Right kidney (tissue), 1 donor: ENCODE data around the gene GALT.

Experiments used
- DNase-seq: peaks from one replicate; pipeline ENCODE4 v3.0.0-alpha.2; 2016

The GALT gene

DNA sequence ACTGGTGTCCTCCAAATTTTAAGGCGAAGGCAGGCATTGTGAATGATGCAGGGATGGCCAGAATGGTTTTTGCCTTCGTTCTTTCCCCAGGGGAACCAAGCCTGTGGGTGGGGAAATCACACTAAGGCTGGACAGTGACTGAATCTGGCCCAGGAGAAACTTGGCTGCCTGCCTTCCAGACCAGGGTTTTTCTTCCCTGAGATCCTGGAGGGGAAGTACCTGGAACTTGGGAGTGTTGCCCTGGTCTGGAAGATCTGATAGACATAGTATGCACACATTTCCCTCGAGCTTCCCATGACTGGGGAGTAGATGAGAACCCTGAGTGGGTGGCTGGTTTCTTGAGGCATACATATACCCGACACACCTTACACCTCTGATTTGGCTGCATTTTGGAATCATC, 4.8 kb downstream of the GALT start:
- DNase-seq = no peak

DNA sequence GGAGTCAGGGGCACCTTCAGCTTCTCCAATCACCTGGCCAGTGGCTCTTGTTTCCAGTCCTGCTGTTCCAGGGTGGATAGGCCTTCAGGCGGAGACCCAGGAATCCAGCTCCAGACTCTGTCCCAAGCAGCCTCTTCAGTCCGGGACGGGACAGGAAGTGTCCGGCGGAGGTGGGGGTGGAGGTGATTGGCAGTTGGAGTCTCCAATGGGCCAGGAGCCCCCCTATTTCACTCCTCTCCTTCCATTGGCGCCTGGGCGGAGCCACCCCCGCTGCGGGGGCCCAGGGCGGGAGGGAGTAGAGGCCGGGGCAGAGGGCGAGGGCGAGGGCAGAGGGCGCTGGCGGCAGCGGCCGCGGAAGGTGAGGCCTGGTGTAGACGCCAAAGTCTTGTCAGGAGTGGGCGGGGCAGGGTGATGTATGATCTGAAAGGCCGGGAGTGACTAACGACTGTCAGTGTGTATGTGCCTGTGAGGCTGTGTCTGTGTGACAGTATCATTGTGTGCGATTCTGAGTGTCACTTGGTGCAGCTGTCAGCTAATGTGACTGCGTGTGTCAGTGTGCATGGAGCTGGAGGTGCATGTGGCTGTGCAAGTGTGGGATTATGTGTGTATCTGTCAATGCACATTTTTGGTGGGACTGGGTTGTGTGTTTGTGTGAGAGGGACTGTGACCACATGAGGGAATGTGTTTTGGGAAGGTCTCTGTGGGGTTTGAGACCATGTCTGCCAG, 5.6 kb downstream of the GALT start, which contains the start of gene IL11RA:
IL11RA (plus strand) TSS at position 310 of the 726 bp plus-strand sequence. CDS start 3,033 bp downstream, outside the sequence.
- DNase-seq = peak; percentile 80

DNA sequence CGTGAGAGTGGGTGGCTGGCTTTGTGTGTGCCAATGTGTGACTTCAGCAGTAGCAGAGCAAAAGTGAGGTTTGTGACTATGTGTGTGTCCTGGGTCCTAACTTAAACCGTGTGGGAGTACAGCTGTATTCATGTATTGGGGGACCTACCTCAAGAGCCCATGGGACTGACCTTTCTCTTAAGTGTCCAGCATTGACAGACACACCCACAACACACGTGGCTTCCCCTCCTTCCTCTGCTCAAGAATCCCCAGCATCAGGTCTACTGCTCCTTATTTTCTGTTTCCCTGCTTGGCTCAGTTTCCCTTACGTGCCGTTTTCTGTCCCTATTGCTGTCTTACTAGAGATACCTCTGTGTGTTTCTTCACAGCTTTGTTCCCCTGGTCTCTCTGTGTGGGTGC, 6.1 kb downstream of the GALT start:
- DNase-seq = no peak

DNA sequence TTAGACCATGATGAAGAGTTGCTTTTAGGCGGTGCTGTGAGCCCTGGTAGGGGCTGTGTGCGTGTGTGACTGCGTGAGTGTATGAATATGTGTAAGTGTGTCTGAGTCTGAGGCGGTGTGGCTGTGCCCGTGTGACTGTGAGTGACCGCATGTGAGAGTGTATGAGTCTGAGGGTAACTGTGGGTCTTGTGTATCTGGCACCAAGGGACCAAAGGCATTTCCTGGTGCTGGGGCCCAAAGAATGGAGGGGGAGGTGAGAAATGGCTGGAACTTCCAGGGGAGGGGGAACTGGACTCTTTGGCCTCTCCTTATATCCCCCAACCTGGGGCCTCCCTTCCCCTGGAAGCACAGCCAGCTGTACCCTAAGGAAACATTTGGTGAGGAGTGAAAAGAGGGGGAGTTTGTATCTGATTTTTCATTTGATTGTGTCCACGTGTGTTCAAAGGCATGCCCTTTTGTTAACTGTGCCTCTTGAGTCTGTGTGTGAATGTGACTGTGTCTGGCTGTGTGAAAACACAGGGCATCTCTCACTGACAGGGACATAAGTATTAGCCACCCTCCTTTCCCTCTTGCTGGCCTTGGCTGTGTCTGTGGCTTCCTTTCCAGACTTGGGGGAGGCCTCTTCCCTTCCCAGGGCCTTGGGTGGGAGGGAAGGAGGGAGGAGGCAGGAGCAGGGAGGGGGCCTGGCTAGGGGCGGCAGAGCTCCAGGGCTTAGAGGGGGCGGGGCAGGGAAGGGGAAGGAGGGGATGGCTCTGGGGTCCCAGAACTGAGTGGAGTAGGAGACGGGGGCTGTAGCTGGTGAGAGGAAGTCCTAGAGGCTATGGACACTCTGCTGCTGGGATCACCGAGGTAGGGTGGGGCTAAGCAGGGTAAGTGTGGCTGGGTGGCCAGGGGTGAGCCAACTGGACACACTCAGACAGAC, 6.9 kb downstream of the GALT start:
- peak; percentile 57 for DNase-seq

DNA sequence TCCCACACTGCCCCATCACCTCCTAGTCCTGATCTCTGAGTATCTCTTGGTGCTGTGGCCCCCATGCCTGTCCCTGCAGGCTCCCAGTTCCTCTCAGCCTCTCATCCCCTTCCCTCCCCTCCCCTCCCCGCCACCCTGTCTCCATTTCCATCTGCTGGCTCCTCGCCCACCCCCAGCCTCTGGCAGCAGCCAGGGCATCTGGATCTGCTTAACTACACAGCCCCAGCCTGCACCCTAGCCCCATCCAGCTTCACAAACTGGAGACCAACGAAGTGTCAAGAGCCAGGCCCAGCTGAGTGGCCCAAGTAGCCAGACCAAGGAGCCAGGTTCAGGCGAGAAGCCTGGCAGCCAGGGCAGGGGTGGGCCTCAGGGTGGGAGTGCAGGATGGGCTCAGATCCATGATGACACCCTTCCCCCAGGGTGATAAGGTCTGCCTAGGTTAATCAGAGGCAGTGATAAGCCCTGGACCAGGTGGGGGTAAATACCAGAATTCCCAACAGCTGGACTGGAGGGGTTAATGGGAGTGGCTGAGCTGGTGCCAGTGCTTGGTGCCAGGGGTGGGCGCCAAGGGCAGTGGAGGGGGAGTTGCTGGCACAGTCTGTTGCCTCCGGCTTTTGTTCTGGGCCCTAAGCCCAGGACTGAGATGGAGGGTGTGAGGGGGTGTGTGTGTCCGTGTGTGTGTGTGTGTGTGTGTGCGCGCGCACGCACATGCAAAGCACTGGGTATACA, 8.0 kb downstream of the GALT start:
- peak; percentile 39 for DNase-seq

DNA sequence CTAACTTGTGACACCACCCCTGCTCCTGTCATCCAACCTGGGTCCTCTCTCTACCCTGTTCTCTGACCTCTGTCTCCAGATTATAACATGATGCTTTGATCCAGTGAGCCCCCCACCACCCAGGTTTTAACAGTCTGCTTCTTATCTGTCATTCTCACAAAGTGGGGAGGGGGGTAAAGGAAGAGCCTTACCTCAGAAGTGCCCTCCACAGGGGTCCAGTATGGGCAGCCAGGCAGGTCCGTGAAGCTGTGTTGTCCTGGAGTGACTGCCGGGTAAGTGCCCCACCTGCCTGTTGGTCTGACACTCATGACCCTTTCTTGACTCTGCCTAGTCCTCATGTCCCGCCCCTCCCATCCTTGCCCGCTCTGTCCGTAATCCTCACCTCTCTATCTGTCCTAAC, 8.9 kb downstream of the GALT start:
- no peak for DNase-seq

DNA sequence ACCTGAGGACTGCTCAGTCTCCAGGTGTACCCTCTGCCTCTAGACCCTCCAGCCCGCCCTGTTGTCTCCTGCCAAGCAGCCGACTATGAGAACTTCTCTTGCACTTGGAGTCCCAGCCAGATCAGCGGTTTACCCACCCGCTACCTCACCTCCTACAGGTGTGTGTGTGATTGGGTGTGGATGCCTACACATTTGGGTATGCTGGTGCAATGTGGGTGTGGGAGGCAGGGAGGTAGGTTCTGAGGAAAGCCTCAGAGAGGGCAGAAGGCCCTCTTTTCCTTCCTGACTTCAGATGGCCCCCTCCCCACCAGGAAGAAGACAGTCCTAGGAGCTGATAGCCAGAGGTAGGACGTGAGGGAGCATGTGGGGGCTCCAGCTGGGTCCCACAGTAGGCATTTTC, 10.5 kb downstream of the GALT start:
- no peak for DNase-seq

DNA sequence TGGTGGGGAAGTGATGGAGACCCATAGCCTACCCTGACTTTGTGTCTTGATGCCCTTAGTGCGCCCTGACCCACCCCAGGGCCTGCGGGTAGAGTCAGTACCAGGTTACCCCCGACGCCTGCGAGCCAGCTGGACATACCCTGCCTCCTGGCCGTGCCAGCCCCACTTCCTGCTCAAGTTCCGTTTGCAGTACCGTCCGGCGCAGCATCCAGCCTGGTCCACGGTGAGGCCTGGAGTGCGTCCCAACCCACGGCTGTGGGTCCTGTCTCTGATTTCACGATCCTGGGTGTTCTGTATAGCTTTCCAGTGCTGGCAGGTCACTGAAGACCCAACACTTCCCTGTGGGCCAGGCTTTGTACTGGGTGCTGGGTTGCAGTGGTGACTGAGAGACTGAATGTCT, 12.0 kb downstream of the GALT start:
- no peak for DNase-seq

DNA sequence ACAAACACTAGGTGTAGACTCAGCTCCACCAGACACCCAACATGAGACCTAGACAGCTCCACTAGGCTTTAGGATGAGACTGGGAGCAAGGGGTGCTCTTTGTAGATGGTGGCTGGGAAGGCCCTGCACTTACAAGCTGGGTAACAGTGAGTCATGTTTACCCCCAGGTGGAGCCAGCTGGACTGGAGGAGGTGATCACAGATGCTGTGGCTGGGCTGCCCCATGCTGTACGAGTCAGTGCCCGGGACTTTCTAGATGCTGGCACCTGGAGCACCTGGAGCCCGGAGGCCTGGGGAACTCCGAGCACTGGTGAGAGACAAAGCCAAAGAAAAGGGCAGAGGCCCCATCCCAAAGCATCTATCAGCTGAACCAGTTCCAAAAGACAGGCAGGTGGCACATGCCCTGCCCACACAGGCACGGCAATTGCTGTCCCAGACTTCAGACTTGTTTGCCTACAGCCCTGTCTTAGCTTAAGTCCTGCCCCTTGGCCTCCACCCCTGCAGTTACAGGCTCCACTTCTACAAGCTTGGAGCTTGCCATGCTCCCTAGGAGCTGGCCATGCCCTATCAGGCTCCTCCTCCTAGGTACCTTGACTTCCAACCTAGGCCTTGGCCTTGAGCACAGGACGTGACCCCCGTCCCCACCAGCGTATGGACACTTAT, 13.2 kb downstream of the GALT start:
- no peak for DNase-seq

DNA sequence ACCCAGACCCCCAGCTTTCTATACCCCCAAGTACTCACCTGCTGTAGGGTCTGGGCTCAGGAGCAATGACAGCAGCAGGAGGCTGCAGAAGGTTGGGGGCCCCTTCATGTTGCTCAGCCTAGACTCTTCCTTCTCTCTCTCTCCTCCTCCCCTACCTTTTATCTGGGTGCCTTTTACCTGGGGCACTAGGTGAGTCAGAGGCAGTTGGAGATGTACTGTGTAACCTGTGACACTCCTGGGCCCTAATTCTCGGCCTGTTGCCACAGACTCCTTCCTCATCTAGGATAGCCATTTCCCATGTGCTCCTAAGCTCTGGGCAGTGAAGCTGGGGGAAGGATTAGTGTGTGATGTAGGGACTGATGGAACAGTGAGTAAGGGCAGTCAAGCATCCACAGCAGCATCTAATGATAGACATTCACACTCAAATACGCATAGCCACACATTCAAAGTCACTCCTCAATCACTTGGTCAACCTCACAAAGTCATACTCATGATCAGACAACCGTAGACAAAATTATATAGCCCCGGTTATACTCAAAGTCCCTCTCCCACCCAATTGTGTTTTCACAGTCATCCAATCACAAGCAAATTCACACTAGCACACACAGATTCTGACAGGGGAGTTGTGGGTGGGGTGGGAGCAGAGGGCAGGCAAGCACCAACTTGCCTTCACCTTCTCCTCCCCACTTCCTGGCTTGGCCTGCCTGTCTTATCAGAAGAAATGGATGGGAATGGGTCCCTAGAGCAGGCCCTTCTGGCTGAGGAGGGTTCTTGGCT, 16.2 kb downstream of the GALT start, which contains the start of gene CCL27:
CCL27 (minus strand) TSS at position 132 of the 777 bp plus-strand sequence; CDS start at position 108, 24 bp downstream.
- no peak for DNase-seq

DNA sequence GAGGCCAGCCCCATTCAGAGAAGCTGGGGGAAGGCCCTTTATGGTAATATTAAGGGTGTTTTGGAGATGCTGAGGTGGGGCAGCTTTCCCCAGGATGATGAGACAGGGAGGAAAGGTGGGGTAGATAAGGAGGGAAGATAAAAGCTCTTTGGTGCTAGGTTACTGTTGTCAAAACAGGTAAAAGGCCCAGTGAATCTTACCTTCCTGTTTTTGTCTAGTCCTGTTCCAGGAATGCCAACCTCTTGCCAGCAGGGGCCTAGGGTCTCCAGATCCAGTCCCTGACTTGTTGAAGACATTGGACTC, 16.8 kb downstream of the GALT start:
- no peak for DNase-seq

DNA sequence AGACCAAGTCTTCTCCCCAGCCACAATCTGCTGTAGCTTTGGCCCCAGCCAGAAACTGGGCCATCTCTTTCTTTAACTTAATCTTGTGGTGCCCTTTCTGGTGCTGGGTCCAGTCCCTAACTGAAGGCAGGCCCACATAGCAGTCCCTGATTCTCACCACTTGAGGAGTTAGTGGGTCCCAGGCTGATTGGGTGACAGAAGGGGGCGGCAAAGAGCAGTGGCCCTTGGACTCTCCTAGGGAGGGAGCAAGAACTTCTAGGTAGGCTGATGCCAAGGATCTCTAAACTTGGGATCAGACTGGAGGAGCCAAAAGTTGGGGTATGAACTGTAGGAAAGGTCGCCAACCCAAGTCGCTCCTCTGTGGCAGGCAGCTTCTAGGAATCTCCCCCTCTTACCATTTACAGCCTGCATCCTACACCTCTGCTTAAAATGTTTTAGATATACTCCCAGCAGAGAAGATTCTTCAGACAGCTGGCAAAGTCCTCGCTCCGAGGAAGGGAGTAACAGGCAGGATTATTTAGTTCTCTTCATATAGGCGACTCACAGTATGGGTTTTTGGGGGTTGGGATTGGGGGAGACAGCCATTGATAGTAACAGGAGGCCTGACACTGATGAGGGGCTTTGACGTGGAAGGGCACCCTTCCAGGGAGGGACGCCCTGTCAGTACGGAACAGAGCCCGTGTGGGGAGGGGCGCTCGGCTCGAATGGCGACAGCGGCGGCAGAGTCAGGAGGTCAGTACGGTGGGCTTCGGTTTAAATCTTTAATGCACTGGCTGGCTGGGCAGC, 18.0 kb downstream of the GALT start:
- peak; percentile 65 for DNase-seq

DNA sequence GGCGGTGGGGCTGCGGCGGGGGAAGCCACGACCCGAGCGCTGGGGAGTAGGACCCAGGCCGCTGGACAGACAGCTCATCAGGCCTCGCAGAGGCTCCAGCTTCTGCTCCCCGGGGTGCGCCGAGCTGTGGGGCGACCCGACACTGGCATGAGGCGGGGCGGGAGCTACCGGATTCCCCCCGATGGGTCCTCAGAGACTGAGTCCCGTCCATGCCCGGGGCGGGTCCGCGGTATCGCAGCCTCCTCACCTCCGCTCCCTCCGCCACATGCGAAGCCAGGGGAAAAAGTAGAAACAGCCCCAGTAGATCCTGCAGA, 18.5 kb downstream of the GALT start:
- no peak for DNase-seq

DNA sequence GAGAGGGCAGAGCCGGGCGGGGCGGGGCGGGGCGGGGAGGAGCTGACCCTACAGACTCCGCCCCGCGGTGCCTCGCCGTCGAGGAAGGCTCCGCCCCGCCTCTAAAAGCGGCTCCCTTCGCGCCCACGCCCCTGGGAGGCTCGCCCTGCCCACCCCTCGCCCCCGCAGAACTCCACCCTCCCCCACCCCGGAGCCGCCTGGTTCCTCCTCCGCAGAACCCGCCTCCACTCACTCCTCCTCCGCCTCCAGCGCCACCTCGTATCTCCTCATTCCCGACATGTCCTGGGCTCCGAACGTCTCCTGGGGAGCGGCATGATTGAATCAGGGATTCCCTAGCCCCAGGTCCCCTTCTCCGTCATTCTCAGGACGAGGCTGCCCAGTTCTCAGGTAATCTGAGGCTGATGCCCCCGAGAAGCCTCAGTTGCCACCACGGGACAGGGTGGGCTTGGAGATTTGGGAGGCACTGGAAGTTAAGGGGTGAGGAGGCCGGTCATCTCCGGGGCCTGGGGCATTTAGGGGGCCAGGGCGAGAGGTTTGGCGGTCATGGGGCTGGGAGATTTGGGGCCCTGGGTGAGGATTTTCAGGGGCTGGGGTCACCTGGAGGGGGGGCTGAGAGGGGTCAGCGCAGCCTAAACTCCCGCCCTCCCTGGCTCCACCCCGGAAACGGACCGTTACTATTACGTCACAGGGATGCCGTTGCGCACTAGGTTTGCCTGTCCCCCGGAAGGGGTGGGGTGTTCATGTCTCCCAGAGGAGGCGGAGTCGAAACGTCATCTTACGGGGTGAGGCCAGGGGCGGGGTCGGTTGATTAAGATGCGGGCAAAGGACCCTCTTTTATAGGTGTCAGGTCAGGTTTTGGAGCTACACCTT, 19.1 kb downstream of the GALT start:
- DNase-seq = peak; percentile 82

DNA sequence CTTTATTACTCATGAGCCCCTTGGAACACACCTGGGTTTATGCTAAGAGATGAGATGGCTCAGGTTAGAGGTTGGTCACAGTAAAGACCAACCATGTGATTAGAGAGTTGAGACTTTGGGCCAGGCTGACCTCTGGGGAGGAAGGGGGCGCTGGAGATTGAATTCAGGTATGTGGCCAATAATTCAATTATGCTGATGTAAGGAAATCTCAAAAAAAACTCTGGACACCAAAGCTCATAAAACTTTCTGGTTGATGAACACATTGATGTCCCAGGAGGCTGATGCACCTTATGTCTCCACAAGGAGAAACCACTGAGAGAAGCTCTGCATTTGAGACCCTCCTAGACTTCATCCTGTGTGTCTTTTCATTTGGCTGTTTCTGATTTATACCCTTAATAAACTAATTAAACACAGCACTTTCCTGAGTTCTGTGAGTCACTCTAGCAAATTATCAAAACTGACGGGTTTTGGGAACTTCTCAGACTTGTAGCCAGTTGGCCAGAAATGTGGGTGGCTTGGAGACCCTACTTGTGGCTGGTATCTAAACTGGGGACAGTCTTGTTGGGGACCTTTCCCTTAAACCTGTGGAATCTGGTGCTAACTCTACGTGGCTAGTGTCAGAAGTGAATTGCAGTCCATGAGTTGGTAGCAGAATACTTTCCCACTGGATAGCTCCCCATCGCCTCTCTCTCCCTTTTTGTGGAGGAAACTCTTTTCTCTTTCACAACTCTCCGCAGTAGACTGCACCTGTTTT, 23.5 kb downstream of the GALT start:
- no peak for DNase-seq

DNA sequence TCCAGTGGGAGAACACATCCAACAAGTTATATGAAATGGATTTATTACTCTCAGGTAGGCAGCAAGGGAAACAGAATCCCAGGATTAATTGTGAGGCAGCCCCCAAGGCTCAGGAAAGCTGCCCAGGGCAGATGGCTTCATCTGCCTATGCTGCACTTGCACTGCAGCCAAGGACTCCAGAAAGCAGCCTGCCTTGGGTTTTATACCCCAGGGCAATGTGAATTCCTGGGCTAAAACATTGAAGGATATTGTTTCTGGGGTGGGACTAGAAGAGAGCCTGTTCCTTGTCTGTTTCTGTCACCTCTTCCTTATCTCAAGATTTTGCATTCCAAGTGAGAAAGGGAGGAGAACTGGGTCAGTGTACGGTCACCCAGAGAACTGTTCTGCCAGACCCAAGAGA, 24.8 kb downstream of the GALT start:
- no peak for DNase-seq

DNA sequence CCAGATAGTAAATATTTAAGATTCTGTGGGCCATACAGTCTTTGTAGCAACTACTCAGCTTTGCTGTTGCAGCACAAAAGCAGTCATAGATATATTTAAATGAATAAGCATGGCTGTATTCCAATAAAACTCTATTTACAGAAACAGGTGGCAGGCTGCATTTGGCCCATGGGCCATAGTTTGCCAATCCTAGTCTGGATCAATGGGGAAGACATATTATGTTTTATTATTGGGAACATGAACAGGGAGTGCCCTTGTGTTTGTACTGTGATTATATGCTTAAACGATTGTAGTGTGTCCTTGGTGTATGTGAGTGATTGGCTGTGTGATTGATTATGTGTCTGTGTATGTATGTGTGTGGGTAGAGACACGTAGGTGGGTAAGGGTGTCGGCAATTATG, 28.0 kb downstream of the GALT start:
- no peak for DNase-seq

DNA sequence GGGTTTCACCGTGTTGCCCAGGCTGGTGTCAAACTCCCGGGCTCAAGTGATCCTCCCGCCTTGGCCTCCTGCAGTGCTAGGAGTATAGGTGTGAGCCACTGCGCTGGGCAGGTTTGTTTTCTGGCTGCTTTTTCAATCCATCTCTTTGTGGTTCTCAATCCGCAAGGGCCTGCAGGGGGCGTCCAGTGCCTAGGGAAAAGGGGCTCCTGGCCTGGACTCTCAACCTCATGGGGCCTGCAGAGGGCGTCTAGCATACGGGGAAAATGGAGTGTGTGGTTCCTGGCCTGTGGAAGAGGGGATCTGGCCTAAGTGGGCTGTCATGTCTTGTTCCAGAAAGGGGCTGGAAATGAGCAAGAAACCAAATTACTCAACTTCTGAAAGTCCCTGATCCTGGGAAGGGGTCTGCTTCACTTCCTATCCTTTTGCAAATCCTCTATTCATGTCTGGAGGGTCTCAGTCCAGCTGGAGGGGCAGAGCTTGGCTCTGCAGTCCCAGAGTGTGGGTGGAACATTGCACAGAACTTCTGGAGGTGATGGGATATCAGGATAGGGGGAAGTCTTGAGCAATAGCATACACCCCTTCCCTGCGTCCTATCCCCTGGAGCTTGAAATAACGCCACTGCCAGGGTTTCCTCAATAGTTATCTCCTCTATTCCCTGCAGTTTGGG, 28.7 kb downstream of the GALT start:
- no peak for DNase-seq

DNA sequence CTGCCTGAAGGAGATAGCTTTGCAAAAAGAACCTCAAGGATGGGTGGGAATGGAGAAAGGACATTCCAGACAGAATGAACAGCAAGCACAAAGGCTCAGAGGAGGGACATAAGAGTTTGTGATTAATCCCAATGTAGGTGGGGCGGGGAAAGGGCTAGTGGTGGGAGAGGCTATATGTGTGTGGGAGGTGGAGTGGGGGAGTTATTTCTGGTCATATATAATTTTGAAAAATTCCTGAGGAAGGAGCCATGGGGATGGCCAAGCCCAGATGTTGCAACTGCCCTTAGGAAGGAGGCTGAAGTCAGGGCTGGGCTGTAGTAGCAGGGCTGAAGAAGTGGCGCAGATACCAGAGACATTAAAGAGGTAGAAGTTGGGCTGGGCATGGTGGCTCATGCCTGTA, 29.4 kb downstream of the GALT start:
- no peak for DNase-seq
